Mammary epithelial cell (primary cell): ENCODE measurements around the gene MYLK4.

ENCODE experiments used
- EZH2 ChIP-seq: IDR thresholded peaks from 2 replicates; pipeline ENCODE4 v1.6.1; 2012; ENCODE audit warnings: low read length, inconsistent platforms, borderline replicate concordance
- TF ChIP-seq, protein P1 (sequence below), 2 donors: IDR thresholded peaks in 1 of 2; conservative IDR thresholded peaks in 1 of 2; 2 replicates each; pipeline ENCODE4 v1.5.1; 2011 to 2012; ENCODE audit warnings: inconsistent platforms in 2 of 2, low read length in 2 of 2, mild to moderate bottlenecking in 2 of 2, control low read depth in 1 of 2, low read depth in 1 of 2; ENCODE audit not compliant: insufficient read depth in 1 of 2; ENCODE audit errors: extremely low read depth in 1 of 2

DNA sequence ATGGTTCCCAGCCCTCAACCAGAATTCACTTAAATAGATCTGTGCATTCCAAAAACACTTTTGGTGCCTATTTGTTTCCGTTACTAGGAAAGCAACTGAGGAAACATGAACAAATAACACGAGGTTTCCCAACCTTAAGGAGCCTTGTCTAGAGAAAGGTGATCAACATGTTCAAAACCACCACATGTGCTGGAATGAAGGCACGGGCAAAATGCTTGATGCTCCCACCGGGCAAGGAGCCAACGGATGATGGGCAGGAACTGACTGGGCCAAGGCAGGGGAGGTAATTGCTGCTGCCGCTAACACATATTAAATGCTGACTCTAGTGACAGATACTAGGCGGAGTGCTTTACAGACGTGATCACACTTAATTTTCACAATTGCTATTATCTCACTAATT, 2.5 kb downstream of the MYLK4 start:
- TF ChIP-seq, protein P1, sequence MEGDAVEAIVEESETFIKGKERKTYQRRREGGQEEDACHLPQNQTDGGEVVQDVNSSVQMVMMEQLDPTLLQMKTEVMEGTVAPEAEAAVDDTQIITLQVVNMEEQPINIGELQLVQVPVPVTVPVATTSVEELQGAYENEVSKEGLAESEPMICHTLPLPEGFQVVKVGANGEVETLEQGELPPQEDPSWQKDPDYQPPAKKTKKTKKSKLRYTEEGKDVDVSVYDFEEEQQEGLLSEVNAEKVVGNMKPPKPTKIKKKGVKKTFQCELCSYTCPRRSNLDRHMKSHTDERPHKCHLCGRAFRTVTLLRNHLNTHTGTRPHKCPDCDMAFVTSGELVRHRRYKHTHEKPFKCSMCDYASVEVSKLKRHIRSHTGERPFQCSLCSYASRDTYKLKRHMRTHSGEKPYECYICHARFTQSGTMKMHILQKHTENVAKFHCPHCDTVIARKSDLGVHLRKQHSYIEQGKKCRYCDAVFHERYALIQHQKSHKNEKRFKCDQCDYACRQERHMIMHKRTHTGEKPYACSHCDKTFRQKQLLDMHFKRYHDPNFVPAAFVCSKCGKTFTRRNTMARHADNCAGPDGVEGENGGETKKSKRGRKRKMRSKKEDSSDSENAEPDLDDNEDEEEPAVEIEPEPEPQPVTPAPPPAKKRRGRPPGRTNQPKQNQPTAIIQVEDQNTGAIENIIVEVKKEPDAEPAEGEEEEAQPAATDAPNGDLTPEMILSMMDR (conservative IDR thresholded peaks at IDR 0.05 in 1 of 2, IDR thresholded peaks at IDR 0.05 in 1 of 2; ENCODE audit: extremely low read depth in 1 of 2, insufficient read depth in 1 of 2, low read depth in 1 of 2, low read length in 2 of 2), result no peak
- no peak for TF ChIP-seq EZH2
